ENCODE measurements around the gene VPS35L. TPM values are rescaled to one million over a fixed set of nuclear protein-coding genes. Genes with fewer than 3 reads are reported as not detected.

VPS35L gene
- total and polyA plus RNA-seq, 2 of the 13 experiments (the other 11 are each of a cell fraction or from before 2014, with no cell fraction given), result 1.4 to 1.6 TPM

DNA sequence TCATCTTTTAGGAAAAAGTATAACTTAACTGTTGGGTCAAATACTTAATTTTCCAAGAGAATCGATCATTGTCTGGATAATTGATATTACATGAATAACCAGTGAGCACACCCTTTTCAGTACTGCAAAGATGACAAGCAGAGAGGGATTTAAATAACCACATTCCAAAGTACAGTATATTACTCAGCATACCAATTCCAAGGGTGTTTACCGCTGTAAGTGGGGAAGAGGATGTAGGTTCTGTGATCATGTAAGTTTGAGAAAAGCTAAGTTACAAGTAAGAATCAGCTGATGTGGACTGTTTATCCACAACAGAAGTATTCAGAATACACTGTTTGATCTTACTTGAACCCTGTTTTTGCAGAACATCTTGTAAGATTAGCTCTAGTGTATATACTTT, 39.7 kb upstream of the VPS35L start:
- FAIRE-seq (no peak), ATAC-seq (no peak), DNase-seq (ENCODE audit: low spot score) (no peak)
- ChIA-PET POLR2A (no interaction called here), CTCF (ENCODE audit: low intra/inter-chr PET ratio, low total read pairs) (no interaction called here)
- Histone ChIP-seq H3K4me2 (ENCODE audit: low read depth, low read length) (no peak overlapping the region), H3K9me3 (ENCODE audit: low read length) (no peaks in the 10 kb centered on the region), H3K27ac (ENCODE audit: extremely low read length, insufficient read depth, low read length) (no peak overlapping the region), H3K79me2 (ENCODE audit: insufficient read depth, low read length) (peaks cover 9% of the 10 kb centered on the region), H3K4me1 (ENCODE audit: insufficient read depth, low read length) (peaks cover 47% of the 10 kb centered on the region), H3K36me3 (replicated peaks in 1 of 2; ENCODE audit: control insufficient read depth in 1 of 2, insufficient read depth in 2 of 2, low read length in 2 of 2) (peaks cover 6 to 31% of the 10 kb centered on the region in 2 experiments), H3K9ac (ENCODE audit: insufficient read depth, low read depth, low read length) (no peak overlapping the region), H3K27me3 (ENCODE audit: control insufficient read depth in 1 of 2, insufficient read depth in 2 of 2, low read length in 2 of 2) (no peaks in the 10 kb centered on the region), H2AFZ (ENCODE audit: low read length) (no peak overlapping the region), H4K20me1 (ENCODE audit: insufficient read depth, low read length) (no peaks in the 10 kb centered on the region), H3K4me3 (replicated peaks in 1 of 3; ENCODE audit: insufficient read depth in 1 of 3, low read depth in 2 of 3, low read length in 3 of 3) (no peak overlapping the region)
- intact Hi-C loops (cut with micrococcal nuclease; ENCODE audit: unreplicated experiment) (no loop called here), in situ Hi-C loops (cut with HindIII; ENCODE audit: extremely low pct_ligation_motif_present, low pct_unique_long_range_greater_than_20kb) (no loop called here)
- WGBS (ENCODE audit: low lambda C conversion rate), result 90% methylated on average over 2 of the region's 2 CpGs
- BruUV-seq (replicated peaks), result no TSS peak
- TF ChIP-seq ZBTB3 (CRISPR knock-in tag; IDR thresholded peaks at IDR 0.05; ENCODE audit: borderline replicate concordance, low read depth) (no peak), REPIN1 (CRISPR knock-in tag; IDR thresholded peaks at IDR 0.05; ENCODE audit: borderline replicate concordance, low read depth) (no peak)

DNA sequence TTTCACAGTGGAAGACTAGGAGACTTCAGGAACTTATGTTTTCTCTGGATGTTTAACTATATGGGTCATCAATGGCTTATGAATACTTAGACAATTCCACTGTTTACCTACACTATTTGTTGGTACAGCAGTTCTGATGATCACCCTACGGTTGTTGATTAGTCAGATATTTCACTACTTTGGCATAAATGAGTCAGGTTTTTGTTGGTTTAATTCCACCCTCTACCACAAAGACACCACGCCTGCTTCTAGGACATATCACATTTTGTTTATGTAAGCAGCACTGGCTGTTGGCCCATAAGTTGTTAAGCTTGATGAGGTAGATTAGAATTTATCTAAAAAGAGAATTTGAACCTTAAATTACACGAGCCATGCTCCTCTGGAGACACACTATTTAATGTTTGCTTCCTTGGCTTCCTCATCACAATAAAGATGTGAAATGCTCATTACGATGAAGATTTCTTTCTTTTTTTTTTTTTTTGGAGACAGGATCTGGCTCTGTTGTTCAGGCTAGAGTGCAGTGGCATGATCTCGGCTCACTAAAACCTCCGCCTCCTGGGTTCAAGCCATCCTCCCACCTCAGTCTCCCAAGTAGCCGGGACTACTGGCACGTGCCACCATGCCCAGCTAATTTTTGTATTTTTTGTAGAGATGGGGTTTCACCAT, 37.9 kb upstream of the VPS35L start:
- intact Hi-C loops (cut with micrococcal nuclease; ENCODE audit: unreplicated experiment), result no loop called here
- H3K9ac ChIP-seq (ENCODE audit: insufficient read depth, low read depth, low read length), result no peak overlapping the region
- BruUV-seq (replicated peaks), result no TSS peak
- no peak for FAIRE-seq
- 93% methylated on average over 8 of the region's 8 CpGs for WGBS (ENCODE audit: low lambda C conversion rate)
- H3K4me3 ChIP-seq (replicated peaks in 1 of 3; ENCODE audit: insufficient read depth in 1 of 3, low read depth in 2 of 3, low read length in 3 of 3), result no peak overlapping the region
- POLR2A ChIA-PET, result no interaction called here
- H2AFZ ChIP-seq (ENCODE audit: low read length), result no peak overlapping the region
- peaks cover 57% of the 10 kb centered on the region for H3K4me1 ChIP-seq (ENCODE audit: insufficient read depth, low read length)
- in situ Hi-C loops (cut with HindIII; ENCODE audit: extremely low pct_ligation_motif_present, low pct_unique_long_range_greater_than_20kb), result no loop called here
- no peaks in the 10 kb centered on the region; a peak in 1 of 5 replicates for H3K27me3 ChIP-seq (ENCODE audit: control insufficient read depth in 1 of 2, insufficient read depth in 2 of 2, low read length in 2 of 2)
- no peak overlapping the region for H3K4me2 ChIP-seq (ENCODE audit: low read depth, low read length)
- CTCF ChIA-PET (ENCODE audit: low intra/inter-chr PET ratio, low total read pairs), result no interaction called here
- ATAC-seq, result no peak
- H4K20me1 ChIP-seq (ENCODE audit: insufficient read depth, low read length), result no peaks in the 10 kb centered on the region
- H3K27ac ChIP-seq (ENCODE audit: extremely low read length, insufficient read depth, low read length), result no peak overlapping the region
- peaks cover 6 to 27% of the 10 kb centered on the region in 2 experiments for H3K36me3 ChIP-seq (replicated peaks in 1 of 2; ENCODE audit: control insufficient read depth in 1 of 2, insufficient read depth in 2 of 2, low read length in 2 of 2)
- no peak for DNase-seq (ENCODE audit: low spot score)
- H3K9me3 ChIP-seq (ENCODE audit: low read length), result no peaks in the 10 kb centered on the region
- peaks cover 17% of the 10 kb centered on the region for H3K79me2 ChIP-seq (ENCODE audit: insufficient read depth, low read length)
- TF ChIP-seq, protein P1, sequence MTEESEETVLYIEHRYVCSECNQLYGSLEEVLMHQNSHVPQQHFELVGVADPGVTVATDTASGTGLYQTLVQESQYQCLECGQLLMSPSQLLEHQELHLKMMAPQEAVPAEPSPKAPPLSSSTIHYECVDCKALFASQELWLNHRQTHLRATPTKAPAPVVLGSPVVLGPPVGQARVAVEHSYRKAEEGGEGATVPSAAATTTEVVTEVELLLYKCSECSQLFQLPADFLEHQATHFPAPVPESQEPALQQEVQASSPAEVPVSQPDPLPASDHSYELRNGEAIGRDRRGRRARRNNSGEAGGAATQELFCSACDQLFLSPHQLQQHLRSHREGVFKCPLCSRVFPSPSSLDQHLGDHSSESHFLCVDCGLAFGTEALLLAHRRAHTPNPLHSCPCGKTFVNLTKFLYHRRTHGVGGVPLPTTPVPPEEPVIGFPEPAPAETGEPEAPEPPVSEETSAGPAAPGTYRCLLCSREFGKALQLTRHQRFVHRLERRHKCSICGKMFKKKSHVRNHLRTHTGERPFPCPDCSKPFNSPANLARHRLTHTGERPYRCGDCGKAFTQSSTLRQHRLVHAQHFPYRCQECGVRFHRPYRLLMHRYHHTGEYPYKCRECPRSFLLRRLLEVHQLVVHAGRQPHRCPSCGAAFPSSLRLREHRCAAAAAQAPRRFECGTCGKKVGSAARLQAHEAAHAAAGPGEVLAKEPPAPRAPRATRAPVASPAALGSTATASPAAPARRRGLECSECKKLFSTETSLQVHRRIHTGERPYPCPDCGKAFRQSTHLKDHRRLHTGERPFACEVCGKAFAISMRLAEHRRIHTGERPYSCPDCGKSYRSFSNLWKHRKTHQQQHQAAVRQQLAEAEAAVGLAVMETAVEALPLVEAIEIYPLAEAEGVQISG (CRISPR knock-in tag; IDR thresholded peaks at IDR 0.05), result no peak
- TF ChIP-seq SSRP1 (CRISPR knock-in tag; IDR thresholded peaks at IDR 0.05) (no peak), ZNF678 (CRISPR knock-in tag; IDR thresholded peaks at IDR 0.05) (no peak), MAFK (conservative IDR thresholded peaks at IDR 0.05 in 1 of 2, IDR thresholded peaks at IDR 0.05 in 1 of 2; ENCODE audit: low read length in 2 of 2) (peak; percentile 38 to 52), PHB2 (IDR thresholded peaks at IDR 0.05; ENCODE audit: partially characterized antibody) (no peak), ZNF629 (CRISPR knock-in tag; conservative IDR thresholded peaks at IDR 0.05) (0 out of 2 replicates have a peak, but pooled peaks have one; percentile 4), NFYC (CRISPR knock-in tag; IDR thresholded peaks at IDR 0.05) (no peak), NKX3-1 (CRISPR knock-in tag; IDR thresholded peaks at IDR 0.05) (no peak), MAFF (IDR thresholded peaks at IDR 0.05; ENCODE audit: low read depth, low read length) (peak; percentile 57)
- TF ChIP-seq, protein P2, sequence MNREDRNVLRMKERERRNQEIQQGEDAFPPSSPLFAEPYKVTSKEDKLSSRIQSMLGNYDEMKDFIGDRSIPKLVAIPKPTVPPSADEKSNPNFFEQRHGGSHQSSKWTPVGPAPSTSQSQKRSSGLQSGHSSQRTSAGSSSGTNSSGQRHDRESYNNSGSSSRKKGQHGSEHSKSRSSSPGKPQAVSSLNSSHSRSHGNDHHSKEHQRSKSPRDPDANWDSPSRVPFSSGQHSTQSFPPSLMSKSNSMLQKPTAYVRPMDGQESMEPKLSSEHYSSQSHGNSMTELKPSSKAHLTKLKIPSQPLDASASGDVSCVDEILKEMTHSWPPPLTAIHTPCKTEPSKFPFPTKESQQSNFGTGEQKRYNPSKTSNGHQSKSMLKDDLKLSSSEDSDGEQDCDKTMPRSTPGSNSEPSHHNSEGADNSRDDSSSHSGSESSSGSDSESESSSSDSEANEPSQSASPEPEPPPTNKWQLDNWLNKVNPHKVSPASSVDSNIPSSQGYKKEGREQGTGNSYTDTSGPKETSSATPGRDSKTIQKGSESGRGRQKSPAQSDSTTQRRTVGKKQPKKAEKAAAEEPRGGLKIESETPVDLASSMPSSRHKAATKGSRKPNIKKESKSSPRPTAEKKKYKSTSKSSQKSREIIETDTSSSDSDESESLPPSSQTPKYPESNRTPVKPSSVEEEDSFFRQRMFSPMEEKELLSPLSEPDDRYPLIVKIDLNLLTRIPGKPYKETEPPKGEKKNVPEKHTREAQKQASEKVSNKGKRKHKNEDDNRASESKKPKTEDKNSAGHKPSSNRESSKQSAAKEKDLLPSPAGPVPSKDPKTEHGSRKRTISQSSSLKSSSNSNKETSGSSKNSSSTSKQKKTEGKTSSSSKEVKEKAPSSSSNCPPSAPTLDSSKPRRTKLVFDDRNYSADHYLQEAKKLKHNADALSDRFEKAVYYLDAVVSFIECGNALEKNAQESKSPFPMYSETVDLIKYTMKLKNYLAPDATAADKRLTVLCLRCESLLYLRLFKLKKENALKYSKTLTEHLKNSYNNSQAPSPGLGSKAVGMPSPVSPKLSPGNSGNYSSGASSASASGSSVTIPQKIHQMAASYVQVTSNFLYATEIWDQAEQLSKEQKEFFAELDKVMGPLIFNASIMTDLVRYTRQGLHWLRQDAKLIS (CRISPR knock-in tag; IDR thresholded peaks at IDR 0.05), result no peak

All from HepG2 (cell line).